HUDEP-2 (cell line): Measurements from ENCODE around the gene BCAP31.
"Not testable (repeated sequence)": the region's sequence is repeated elsewhere in the genome, so short reads cannot be mapped to it uniquely, and the experiment has no call there.

Experiments used
- DNase-seq, 76 experiments: peaks; one replicate each; lab custom pipeline; 2025; ENCODE audit not compliant: unreplicated experiment in 76 of 76; lab: John Stamatoyannopoulos, UW

Gene BCAP31

DNA sequence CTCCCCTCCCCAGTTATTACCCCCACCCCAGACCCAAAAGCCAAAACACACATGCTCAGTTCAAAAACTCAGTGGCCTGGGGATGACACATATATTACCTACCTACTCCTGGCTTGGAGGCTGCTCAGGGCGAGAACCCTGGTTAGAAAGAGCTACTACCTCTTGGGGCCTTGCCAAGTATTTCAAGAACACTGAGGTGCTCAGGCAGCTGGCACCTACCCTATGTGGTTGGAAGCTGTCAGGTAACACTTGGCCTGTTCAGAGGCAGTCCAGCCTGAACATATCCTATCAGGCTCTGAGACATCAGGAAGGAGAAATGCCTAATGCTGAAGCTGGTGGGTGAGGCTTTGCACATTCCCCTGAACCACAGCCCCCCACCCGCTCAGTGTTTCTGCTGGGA, 4.9 kb downstream of the BCAP31 start:
- DNase-seq, result no peak

DNA sequence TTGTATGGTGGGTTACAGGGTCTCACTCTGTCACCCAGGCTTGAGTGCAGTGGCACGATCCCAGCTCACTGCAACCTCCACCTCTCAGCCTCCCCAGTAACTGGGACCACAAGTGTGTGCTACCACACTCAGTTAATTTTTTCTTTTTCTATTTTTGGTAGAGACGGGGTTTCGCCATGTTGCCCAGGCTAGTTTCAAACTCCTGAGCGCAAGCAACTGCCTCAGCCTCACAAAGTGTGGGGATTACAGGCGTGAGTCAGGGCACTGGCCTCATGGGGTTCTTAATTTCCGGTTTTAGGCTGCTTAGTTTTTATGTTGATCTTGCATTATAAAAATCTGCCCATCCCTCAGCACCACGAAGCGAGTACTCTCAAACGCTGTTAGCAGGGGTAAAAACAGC, 6.7 kb downstream of the BCAP31 start:
- no peak for DNase-seq

DNA sequence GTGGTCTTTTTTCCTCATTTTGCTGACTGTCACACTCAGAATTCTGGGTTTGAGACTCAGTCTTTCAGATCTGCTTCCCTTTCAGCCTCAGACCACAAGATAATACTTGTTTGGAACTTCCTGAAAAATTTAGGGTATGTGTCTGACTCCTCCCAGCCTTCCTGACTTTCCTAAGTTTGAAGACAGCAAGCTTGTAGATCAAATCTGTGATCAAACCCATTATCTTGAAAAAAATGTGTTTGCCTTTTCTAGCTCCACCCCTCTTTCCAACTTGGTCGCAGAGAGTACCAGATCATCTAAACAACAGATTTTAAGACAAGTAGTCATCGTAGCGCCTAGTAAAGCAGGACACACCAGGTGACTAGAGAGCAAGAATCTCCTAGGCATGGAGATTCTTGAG, 9.9 kb downstream of the BCAP31 start:
- DNase-seq, result no peak

DNA sequence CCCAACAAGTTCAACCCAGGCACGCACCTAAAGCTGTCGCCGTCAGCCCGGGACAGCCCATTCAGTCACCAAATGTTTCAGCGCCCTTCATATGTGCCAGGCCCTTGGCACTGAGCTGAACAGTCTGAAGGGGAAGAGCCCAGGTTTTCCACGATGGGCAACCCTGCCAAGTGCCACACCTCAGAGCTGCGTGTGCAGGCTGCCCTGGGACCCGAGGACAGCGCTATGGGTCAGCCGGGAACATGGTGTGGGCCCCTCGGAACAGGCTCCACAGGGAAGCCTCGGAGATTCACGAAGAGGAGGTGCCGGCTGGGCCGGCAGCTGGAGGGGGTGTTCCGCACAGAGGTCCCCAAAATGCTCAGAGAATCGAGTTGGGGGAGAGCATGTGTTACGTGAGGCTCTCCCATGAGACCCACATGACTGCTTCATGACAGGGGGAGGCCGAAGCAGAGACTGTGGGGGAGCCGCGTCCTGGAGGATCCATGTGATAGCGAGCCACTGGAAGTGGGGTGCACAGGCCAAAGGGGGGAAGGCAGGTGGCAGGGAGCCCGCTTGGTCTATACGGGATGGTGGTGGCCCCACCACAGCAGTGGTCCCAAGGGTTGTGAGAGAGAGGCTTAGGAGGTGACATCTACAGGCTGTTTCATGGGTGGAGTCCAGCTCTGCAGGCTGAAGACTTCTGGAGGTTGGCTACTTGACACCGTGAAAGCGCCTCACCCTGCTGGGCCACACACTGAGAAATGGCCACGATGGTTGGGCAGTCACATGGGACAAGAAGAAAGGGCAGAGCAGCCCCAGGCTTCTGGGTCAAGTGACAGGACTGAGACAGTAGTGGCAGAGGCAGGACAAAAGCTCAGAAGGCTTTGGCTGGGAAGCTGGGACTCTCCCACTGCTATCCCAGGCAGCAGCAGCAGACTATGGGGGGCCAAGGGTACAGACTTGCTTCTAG, 14.2 kb downstream of the BCAP31 start:
- DNase-seq, result no peak

DNA sequence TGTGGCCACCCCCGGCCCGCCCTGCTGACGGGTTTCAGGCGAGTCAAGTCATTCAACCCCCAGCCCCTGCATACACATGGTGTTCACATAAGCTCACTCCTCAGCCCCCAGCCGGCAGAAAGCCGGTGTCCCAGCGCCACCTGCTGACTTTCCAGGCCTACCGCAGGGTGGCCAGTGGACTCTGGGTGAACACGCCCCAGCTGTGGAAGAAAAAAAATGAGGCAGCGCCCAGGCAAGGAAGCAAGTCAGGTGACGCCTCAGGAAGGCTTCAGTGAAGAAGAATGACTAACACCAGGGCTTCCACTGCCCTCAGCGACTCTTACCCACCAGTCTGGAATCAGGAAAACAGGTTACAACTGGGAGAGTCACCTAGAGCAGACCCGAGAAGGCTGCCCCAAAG, 15.8 kb downstream of the BCAP31 start:
- DNase-seq, result peak in 72 of 76 experiments; percentile 5 to 78 (median 56)

DNA sequence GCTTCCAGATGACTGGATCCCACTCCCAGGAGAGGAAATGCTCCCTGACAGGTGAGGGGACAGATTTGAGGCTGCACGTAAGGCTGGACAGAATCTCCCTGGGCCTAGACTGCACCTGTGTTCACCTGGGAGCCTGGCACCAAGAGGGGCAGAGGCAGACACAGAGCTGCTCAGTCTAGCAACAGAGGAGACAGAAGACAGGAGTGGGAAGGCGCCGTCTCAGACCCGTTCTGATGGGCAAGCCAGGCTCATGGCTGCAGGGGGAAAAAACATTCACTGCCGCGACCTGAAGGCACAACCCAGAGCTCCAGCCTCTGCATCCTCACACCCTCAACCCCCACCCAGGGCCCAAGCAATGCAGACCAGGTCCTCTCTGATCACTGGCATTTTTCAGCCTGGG, 16.8 kb downstream of the BCAP31 start:
- no peak for DNase-seq

DNA sequence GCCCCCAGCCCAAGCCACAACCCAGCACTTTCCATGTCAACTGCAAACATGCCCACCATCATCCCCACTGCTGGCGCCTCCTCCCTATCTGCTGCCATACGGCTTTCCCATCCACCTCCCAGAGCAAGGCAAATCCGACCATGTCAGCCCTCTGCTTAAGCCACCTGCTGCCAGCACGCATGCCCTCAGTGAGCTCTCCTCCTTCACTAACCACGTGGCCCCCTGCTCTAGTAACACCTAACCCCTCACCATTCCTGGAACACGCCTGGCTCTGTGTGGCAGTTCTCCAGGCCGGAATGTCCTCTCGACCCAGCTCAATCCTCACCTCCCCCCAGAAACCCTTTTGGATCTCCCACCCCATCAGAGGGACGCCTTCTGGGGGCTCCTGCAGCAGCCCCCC, 17.4 kb downstream of the BCAP31 start:
- no peak for DNase-seq

DNA sequence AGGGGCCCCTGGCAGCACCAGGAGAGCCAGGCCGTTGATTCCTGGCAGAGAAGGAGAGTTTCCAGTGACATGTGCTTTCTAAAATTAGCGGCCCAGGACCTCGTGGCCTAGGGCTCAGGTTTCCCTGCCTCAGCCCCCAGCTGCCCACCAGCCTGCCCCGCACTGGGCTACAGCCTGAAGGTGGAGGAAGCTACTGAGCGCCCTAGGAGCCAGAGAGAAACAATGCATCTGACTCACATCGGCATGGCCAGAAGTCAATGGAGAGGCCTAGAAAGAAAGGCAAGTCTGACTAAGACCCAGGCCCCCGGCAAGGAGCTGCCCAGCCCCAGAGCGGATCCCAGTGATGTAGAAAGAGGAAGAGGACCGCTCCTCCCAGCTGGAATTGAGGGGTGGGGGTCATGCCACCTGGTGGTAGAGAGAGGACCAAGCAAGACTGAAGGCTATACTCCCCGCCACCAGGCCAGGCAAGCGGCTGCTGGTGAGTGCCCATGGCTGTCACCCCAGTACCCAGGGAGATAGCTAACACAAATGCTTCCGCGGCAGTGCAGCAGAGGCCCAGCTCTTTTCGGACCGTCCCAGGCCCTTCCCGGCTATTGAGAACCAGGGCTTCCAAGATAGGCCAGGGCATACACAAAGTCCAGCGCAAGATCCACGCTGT, 18.7 kb downstream of the BCAP31 start:
- DNase-seq, result not testable (repeated sequence)

DNA sequence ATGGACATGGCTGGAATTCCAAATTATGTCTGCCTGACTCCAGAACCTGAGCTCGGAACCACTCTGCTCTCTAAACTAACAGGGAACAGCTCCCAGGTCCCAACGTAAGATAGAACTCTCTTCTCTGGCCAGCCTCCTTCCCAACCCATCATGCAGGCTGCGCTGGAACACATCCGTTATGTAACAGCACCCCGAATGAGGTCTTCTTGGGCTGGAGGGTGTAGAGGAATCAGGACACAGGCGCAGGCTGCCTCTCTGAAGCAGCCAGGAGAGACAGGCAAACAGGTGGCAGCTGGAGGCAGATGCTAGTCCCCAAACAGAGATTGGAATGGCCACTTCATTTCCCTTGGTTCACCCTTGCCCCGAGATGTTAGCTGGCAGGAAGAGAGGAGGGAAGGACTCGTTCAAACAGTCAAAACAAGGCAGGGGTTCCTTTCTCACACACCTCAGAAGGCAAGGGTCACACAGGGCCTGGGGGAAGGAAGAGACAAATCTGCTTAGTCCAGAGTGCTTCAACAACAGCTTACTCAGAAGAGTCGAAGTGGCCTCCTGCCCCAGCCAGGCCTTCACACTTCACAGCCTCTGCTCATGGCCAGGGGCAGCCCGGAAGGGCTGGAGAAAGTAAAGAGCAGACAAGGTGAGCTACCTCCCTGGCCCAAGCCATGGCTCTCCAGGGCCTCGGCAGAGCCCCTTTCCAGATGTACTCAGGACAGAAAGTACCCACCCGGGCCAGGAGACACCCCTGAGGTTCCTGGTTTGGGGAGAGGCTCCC, 19.4 kb downstream of the BCAP31 start:
- DNase-seq, result not testable (repeated sequence)

DNA sequence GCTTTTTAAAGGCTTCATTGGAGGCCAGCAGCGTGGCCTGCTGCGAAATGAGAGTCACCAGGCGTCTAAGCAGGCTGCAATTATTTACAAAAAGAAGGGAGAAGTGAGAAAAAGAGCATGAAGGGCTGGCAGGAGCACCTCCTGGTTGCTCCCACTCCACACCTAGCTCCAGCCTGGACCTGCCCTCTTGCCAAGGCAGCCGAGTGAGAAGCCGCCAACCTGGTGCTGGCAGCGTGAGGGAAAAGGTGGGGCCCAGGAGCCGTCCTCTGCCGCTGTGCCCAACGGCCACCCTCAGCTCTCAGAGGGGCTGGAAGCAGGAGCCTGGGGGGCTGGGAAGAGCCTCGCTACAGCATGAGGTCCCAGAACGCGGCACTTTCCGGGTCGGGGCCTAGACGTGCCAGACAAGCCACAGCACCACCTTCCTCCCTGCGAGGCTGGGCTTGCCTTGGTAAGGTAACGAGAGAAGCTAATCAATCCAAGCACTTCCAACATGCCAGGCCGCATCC, 20.1 kb downstream of the BCAP31 start:
- no peak for DNase-seq

DNA sequence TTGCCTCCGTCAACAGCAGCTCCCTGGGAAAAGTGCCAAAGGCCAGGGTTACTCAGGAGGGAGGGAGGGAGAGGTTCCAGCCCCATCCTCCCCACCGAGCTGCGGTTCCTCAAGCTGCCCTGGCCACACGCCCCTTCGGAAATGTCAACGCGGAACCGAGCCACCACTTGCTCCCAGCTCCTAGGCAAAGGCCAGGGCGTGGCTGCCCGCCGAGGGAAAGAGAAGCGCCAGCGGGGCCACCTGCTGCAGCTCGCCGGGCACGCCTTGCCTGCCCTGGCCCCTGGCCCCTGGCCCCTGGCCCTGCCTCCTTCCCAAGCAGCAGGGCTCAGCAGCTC, 21.2 kb downstream of the BCAP31 start:
- DNase-seq, result no peak

DNA sequence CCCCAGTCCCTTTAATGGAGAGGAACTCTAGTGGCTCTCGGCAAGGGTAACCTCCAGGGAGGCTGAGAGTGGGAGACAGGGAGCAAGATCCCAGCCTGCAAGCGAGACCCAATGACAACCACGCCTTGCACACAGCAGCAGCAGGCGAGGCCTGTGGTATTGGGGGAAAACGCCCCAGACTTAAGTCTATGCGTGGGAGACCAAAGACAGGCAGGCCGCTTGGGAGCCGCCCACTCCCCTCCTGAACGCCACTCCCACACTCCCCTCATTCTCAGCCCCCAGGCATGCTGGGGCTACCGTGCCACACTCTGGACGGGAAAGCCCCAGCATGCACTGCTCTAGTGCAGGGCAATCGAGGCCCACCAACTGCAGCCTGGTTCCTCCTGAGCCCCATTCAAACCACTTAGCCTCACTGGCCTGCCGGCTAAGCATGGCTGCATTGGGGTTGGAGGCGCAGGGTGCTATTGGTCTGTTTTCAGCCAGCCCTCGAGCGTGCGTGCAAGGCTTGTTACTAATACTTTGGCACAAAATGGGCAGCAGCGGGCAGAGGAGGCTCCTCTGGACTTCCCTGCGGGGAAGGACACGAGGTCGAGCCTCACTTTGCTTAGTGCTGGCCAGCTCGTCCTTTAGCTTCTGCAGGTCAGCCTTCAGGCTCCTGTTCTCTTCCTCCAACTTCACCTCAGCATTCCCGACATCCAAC, 21.7 kb downstream of the BCAP31 start:
- peak in 7 of 76 experiments; percentile 7 to 25 (median 15) for DNase-seq

DNA sequence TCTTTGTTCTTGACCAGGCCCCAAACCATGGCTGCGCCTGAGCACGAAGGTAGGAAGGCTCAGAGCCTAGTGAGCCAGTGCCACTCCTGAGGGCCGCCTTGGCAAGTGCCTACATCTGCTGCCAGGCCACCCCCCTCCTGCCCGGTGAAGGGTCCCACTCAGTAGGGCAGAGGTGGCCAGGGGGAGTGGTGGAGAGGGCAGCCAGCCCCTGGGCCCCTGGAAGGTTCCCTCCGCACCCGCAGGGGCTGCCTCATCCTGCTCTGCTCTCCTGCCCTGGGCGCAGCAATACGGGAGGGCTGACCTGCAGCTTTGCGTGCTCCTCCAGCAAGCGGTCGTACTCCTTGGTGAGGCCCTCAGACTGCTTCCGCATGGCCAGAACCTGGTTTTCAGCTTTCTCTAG, 22.5 kb downstream of the BCAP31 start:
- no peak for DNase-seq

DNA sequence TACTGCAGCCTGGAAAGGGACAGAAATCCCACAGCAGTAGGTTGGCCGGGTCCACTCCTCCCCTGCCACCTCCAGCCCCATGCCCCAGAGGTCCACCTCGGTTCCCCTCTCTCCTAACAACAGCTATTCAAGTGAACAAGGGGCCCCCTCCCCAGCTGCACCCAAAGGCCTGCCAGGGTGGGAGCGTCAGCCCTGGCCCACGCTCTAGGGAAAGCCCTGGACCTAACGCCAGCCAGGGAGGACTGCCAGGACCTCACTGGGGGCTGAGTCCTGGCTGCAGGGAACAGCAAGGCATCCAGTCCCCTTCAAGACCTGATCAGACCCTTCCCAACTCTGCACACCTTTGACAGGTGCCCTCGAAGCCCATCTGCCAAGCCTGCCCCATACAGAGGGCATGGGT, 23.2 kb downstream of the BCAP31 start:
- DNase-seq, result no peak

DNA sequence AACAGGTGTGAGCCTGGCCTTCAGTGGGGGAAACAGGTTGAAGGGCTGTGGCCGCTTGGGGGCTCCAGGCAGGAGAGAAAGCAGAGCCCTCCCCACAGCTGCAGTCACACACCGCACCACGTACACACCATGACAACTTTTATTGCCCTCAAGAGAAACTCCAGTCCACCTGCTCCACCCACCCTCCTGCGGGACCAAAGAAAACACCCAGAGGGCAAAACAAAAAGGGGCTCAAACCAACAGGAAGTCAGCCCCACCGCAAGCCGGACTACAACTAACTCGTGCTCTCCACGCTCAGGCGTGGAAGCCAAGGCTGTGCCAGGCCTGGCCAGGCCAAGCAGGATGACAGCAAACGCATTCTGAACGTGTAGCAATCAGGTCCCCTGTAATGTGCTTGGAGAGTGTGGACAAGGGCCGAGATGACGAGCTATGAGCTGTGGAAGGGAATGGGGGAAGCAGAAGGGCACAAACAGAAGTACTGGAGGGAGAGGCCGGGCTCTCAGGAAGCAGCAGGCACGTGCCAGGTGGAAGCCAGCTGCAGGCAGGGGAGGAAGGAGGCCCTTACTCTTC, 23.7 kb downstream of the BCAP31 start:
- DNase-seq, result no peak

DNA sequence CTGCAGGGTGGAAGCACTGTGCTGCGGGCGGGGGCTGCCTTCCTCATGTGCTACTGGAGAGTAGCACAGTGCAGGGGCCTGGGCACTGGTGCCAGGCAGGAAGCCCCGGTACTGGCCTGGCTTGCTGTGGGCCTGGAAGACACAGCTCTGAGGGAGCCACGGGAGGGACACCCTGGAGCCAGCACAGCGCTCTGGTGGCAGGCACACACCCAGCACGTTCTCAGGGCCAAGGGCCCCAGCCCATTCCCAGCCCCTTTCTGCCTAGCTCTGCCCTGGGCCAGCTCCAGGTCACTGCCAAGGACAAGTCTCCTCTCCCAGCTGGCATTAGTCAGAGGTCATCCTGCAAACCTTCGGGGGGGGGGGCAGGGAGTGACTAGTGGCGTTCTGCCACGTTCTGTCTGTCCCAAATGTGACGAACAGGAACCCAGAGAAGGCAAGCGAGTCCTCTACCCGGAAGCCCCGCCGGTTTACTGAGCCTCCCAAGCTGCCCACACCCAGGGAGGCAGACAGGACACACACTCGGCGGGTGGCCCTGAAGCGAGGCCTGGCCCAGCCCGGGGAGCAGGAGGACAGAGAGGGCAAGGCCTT, 24.3 kb downstream of the BCAP31 start:
- DNase-seq, result not testable (repeated sequence)

DNA sequence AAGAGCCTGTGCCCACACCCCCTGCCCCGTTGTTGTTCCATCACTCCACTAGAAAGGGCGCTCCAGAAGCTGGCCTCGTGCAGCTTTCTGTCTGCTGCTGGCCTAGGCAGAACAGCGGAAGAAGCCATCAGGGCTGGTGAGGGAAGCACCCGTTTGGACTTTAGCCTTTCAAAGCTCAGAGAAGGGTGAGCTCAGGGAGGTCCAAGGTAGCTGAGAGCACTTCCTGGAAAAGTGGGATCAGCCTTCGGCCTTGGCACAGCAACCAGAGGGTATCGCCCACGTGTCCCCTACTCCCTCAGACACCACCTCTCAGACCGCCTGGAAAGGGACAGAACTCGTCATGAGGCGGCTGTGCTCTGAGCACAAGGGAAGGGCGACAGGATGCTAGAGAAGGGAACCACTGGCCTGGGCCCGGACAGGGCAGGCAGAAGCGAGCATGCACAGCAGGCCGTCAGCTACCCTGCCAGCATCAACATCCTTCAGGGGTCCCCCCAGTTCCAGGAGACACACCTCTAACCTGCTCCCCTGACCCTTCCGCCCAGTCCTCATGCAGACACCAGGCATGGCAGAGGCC, 24.9 kb downstream of the BCAP31 start:
- DNase-seq, result not testable (repeated sequence)

DNA sequence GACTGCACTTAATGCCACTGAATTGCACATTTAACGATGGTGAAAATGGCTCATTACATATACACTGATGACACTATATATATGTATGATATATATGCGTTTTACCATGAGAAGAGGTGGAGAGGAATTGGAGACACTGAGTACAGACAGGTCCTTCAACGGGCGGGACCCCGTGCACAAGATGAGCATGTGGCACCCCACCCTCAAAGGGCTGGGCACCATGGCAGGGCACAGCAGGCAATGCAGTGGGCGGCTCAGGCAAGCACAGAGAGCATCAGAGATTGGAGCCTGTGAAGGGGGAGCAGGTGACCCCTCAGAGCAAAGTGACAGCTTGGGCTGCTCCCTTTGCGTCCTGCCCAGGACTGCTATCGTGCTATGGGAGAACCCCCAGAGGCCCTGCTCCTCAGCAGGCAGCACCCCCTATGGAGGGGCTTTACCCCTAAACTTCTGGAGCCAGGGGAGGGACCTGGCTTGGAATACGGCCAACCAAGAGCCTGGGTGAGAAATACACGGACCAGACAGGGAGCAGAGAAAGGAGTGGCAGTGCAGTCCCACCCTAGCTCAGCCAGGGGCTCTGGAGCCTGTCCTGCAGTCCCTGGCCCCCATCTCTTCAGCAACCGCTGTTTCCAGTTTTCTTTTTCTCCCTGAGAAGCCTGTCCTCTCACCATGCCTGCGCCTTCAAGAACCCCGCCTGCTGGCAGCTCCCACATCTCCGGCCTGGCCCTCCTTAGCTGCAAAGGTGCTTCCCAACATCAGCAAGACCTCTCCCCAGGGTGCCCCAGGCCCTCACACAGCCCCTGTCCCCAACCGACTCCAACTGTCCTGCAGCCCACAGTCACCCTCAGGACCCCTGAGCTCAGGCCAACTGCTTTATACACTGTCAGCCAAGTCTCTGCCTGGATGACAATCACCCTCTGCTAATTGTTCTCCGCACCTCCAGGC, 26.0 kb downstream of the BCAP31 start:
- DNase-seq, result peak in 5 of 76 experiments; percentile 0 to 12 (median 5)
